MCF 10A (cell line): ENCODE data around the gene PAMR1. TPM values are rescaled to one million over a fixed set of nuclear protein-coding genes. Genes with fewer than 3 reads are reported as not detected.

Experiments
- BruUV-seq: library from RNA; stranded (reverse); fragments of 400-500 nt; replicated peaks from 2 replicates; lab custom pipeline; 2021; lab: Mats Ljungman, UMichigan
- CTCF ChIA-PET: fragments of 300-600 bp; sonication (Branson Sonifier 250); formaldehyde crosslinking; extraction: SDS; loops from one replicate; lab custom pipeline; 2021; ENCODE audit warnings: antibody characterized with exemption, inconsistent platforms; lab: Yijun Ruan, JAX
- POLR2A ChIA-PET: fragments of 300-600, 350-650 bp; sonication (Branson Sonifier 250); formaldehyde crosslinking; extraction: SDS; loops from one replicate; lab custom pipeline; 2020; ENCODE audit warnings: antibody characterized with exemption, inconsistent platforms; lab: Yijun Ruan, JAX
- DNase-seq: peaks from one replicate; pipeline ENCODE4 v3.0.0-alpha.2; 2018; ENCODE audit not compliant: unreplicated experiment
- H3K27ac Mint-ChIP-seq: one replicate; pipeline ENCODE4 v1.8.0; 2022; ENCODE audit warnings: mild to moderate bottlenecking, low read depth, mixed read lengths; ENCODE audit not compliant: unreplicated experiment
- H3K27me3 Mint-ChIP-seq: one replicate; pipeline ENCODE4 v1.8.0; 2022; ENCODE audit warnings: mixed read lengths; ENCODE audit not compliant: insufficient read depth, unreplicated experiment
- H3K36me3 Mint-ChIP-seq: one replicate; pipeline ENCODE4 v1.8.0; 2022; ENCODE audit warnings: mild to moderate bottlenecking, moderate library complexity, mixed read lengths; ENCODE audit not compliant: insufficient read depth, unreplicated experiment
- H3K4me1 Mint-ChIP-seq: one replicate; pipeline ENCODE4 v1.8.0; 2022; ENCODE audit warnings: mixed read lengths; ENCODE audit not compliant: insufficient read depth, unreplicated experiment
- H3K4me3 Mint-ChIP-seq: one replicate; pipeline ENCODE4 v1.8.0; 2022; ENCODE audit warnings: mild to moderate bottlenecking, moderate library complexity, mixed read lengths; ENCODE audit not compliant: unreplicated experiment
- H3K9me3 Mint-ChIP-seq: one replicate; pipeline ENCODE4 v1.8.0; 2022; ENCODE audit warnings: mixed read lengths; ENCODE audit not compliant: unreplicated experiment
- intact Hi-C: fragments of 100-400 bp; cut with micrococcal nuclease; formaldehyde crosslinking; loops from 2 replicates; pipeline ENCODE4 v1.14.1; 2022
- total RNA-seq: library from RNA; stranded (reverse); gene quantifications from 2 replicates; pipeline ENCODE4 v1.2.3, GENCODE V29; 2022
- TF ChIP-seq, protein P1 (sequence below): fragments of 200-600 bp; IDR thresholded peaks from one replicate; pipeline ENCODE4 v1.8.0; 2022; ENCODE audit warnings: antibody characterized with exemption, mild to moderate bottlenecking; ENCODE audit not compliant: unreplicated experiment

PAMR1 gene
- total RNA-seq, 1 experiment from 2014 or later: 0.51 TPM

GRCh38 chr11:35418282-35419183 lies 106.9 kb downstream of the PAMR1 start:
- H3K4me1 Mint-ChIP-seq: no peaks in the 10 kb centered on the region
- DNase-seq: no peak
- no peak overlapping the region for H3K27ac Mint-ChIP-seq
- H3K4me3 Mint-ChIP-seq: peak overlapping the region; percentile 35
- CTCF ChIA-PET: interaction anchor here (0.6 kb wide), 2 partner anchors 330 to 1053 kb away, joined by 3 read pairs; no protein-coding TSS in a partner anchor
- H3K36me3 Mint-ChIP-seq: no peaks in the 10 kb centered on the region
- BruUV-seq: no TSS peak
- POLR2A ChIA-PET: no interaction called here
- peaks cover 94% of the 10 kb centered on the region for H3K27me3 Mint-ChIP-seq
- H3K9me3 Mint-ChIP-seq: no peaks in the 10 kb centered on the region
- TF ChIP-seq, protein P1, sequence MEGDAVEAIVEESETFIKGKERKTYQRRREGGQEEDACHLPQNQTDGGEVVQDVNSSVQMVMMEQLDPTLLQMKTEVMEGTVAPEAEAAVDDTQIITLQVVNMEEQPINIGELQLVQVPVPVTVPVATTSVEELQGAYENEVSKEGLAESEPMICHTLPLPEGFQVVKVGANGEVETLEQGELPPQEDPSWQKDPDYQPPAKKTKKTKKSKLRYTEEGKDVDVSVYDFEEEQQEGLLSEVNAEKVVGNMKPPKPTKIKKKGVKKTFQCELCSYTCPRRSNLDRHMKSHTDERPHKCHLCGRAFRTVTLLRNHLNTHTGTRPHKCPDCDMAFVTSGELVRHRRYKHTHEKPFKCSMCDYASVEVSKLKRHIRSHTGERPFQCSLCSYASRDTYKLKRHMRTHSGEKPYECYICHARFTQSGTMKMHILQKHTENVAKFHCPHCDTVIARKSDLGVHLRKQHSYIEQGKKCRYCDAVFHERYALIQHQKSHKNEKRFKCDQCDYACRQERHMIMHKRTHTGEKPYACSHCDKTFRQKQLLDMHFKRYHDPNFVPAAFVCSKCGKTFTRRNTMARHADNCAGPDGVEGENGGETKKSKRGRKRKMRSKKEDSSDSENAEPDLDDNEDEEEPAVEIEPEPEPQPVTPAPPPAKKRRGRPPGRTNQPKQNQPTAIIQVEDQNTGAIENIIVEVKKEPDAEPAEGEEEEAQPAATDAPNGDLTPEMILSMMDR: no peak
- intact Hi-C loops: no loop called here

DNA sequence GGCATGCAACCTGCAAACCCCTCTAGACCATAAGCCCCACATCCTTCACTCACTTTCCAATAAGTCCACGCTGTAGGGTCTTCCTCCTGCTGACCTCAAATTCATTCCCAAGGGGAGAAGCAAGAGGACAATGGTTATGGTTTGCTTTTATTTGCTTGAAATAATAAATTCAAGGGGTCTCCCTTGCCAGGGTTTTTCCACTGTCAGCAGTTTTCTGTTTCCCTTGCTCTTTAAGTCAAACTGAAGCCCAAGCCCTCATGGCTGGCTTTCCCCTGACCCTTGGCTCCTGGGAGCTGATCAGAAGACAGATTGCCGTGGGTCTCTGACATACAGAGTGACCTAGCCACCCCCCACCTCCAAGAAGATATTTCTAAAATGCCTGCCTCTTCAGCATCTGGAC lies 109.9 kb downstream of the PAMR1 start:
- POLR2A ChIA-PET: no interaction called here
- intact Hi-C loops: no loop called here
- Mint-ChIP-seq H3K4me1 (no peaks in the 10 kb centered on the region), H3K27me3 (peaks cover 83% of the 10 kb centered on the region), H3K4me3 (no peak overlapping the region), H3K27ac (no peak overlapping the region), H3K36me3 (no peaks in the 10 kb centered on the region), H3K9me3 (no peaks in the 10 kb centered on the region)
- no TSS peak for BruUV-seq
- TF ChIP-seq, protein P1: no peak
- no peak for DNase-seq
- CTCF ChIA-PET: interaction anchor here (0.6 to 1.3 kb wide), 3 partner anchors 70 to 548 kb away, joined by 3 to 4 read pairs (median 3); no protein-coding TSS in a partner anchor

DNA sequence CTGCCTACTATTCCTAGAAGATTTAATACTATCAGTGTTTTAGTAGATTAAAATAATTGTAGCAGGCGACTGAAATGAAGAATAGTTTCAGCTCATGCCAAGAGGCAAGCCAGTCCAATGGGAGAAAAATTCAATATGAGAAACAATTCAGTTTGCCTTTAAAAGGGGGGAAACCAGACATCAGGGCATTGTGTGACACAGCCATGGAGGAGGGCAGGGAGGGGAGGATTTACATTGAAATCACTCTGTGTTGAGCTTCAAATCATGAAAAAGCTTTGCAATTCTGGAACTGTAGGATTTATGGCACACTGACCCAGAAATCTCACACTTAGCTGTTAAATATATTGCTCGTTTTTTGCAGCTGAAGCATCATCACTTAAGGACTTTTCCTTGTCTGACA lies 110.6 kb downstream of the PAMR1 start:
- no peak for DNase-seq
- no peak overlapping the region for H3K27ac Mint-ChIP-seq
- H3K9me3 Mint-ChIP-seq: no peaks in the 10 kb centered on the region
- TF ChIP-seq, protein P1: no peak
- POLR2A ChIA-PET: interaction anchor here (0.6 kb wide), 1 partner anchor 27 kb away, joined by 3 read pairs; no protein-coding TSS in a partner anchor
- no peak overlapping the region for H3K4me3 Mint-ChIP-seq
- H3K36me3 Mint-ChIP-seq: no peaks in the 10 kb centered on the region
- no peaks in the 10 kb centered on the region for H3K4me1 Mint-ChIP-seq
- CTCF ChIA-PET: interaction anchor here (0.6 to 1.4 kb wide), 6 partner anchors 9 to 242 kb away, joined by 3 to 5 read pairs (median 3); no protein-coding TSS in a partner anchor
- intact Hi-C loops: no loop called here
- BruUV-seq: no TSS peak
- peaks cover 81% of the 10 kb centered on the region for H3K27me3 Mint-ChIP-seq

DNA sequence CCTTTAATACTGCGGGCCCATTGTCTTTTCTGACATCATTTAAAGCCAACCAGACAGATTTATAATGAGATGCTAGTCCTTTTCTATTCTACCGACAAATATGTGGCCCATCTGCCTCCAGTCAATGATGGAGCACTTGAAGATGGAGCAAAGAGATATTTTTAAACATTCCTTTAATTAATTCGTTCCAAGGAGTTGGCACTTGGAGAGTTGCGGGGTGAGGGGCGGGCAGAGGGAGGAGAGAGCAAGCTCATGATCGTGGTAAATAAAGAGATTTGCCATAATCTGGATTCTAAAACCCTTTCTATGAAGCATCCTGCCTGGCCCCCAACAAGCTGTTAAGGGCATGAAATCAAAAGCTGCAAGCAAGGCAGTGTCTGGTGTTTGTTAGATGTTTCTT lies 111.1 kb downstream of the PAMR1 start:
- no peak overlapping the region for H3K27ac Mint-ChIP-seq
- BruUV-seq: no TSS peak
- H3K4me1 Mint-ChIP-seq: no peaks in the 10 kb centered on the region
- no peak overlapping the region for H3K4me3 Mint-ChIP-seq
- H3K9me3 Mint-ChIP-seq: no peaks in the 10 kb centered on the region
- ChIA-PET POLR2A (interaction anchor here (0.6 kb wide), 1 partner anchor 27 kb away, joined by 3 read pairs; no protein-coding TSS in a partner anchor), CTCF (interaction anchor here (0.6 to 1.4 kb wide), 6 partner anchors 10 to 242 kb away, joined by 3 to 5 read pairs (median 3); no protein-coding TSS in a partner anchor)
- no peaks in the 10 kb centered on the region for H3K36me3 Mint-ChIP-seq
- peaks cover 81% of the 10 kb centered on the region for H3K27me3 Mint-ChIP-seq
- TF ChIP-seq, protein P1: no peak
- intact Hi-C loops: no loop called here
- no peak for DNase-seq
